Stimulated activated CD8-positive, alpha-beta memory T cell treated with anti-CD3 and anti-CD28 coated beads, Interleukin-2, amount 100 ng/mL, for 48 hours (primary cell): Measurements from ENCODE around the gene NCL.
A peak's percentile ranks its signal among the peaks of the same experiment; 100 is the strongest.
"Not testable (repeated sequence)": the region's sequence is repeated elsewhere in the genome, so short reads cannot be mapped to it uniquely, and the experiment has no call there.

Experiments
- DNase-seq, 2 donors: peaks; one replicate each; pipeline ENCODE4 v3.0.0-alpha.2; 2020; ENCODE audit warnings: low read depth in 2 of 2

The NCL gene

DNA sequence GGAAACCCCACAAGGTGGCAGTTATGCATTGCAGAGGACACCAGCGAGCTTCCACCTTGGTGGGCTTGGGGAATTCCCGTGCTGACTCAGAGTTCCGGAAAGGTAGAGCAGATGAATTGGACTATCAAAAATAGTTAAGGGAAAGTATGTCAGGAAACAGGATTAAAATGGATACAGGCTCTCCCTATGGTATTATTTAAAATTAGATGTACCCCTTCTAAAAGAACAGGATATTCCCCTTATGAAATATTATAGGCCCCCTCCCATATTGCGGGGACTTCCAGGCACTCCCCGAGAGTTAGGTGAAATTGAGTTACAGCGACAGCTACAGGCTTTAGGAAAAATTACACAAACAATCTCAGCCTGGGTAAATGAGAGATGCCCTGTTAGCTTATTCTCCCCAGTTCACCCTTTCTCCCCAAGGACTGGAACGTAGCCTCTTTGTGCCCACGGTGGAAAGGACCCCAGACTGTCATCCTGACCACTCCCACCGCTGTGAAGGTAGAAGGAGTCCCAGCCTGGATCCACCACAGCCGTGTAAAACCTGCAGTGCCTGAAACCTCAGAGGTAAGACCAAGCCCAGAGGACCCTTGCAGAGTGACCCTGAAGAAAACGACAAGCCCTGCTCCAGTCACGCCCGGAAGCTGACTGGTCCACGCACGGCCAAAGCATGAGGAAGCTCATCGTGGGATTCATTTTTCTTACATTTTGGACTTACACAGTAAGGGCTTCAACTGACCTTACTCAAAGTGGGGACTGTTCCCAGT lies 58.5 kb downstream of the NCL start:
- peak in 1 of 2 donors; percentile 38 for DNase-seq

GRCh38 chr2:231404183-231404578 lies 60.1 kb downstream of the NCL start:
- not testable (repeated sequence) for DNase-seq
